Measurements from ENCODE around the gene HHIP. TPM values are rescaled to one million over a fixed set of nuclear protein-coding genes. Genes with fewer than 3 reads are reported as not detected.

The HHIP gene
- total and polyA plus RNA-seq, 3 experiments from 2014 or later = not detected

- no peak overlapping the region for H3K27ac Mint-ChIP-seq
- POLR2A ChIA-PET = no interaction called here
- H3K4me3 Mint-ChIP-seq = no peak overlapping the region
- no peak overlapping the region for H3K27ac ChIP-seq (ENCODE audit: low read depth, low read length)
- no peaks in the 10 kb centered on the region for H3K9me3 ChIP-seq (ENCODE audit: low read length)
- H3K36me3 ChIP-seq (ENCODE audit: insufficient read depth, low read length) = no peaks in the 10 kb centered on the region
- H3K4me1 ChIP-seq (ENCODE audit: insufficient read depth, low read length) = no peaks in the 10 kb centered on the region
- peaks cover 0 to 1% of the 10 kb centered on the region in 2 donors for H3K27me3 Mint-ChIP-seq
- H3K4me1 Mint-ChIP-seq = no peaks in the 10 kb centered on the region
- no peak overlapping the region for H3K4me3 ChIP-seq (ENCODE audit: low read length)
- CTCF ChIA-PET = no interaction called here
- no peaks in the 10 kb centered on the region for H3K36me3 Mint-ChIP-seq
- no peaks in the 10 kb centered on the region for H3K9me3 Mint-ChIP-seq
- no peak for DNase-seq
- H3K27me3 ChIP-seq (ENCODE audit: insufficient read depth, low read length, poor library complexity, severe bottlenecking) = no peaks in the 10 kb centered on the region
These were observed 59.9 kb downstream of the HHIP start for GRCh38 chr4:144705601-144706590.

- ChIA-PET POLR2A (no interaction called here), CTCF (no interaction called here)
- Histone ChIP-seq H3K4me1 (ENCODE audit: insufficient read depth, low read length) (no peaks in the 10 kb centered on the region), H3K9me3 (ENCODE audit: low read length) (no peaks in the 10 kb centered on the region), H3K27me3 (ENCODE audit: insufficient read depth, low read length, poor library complexity, severe bottlenecking) (no peaks in the 10 kb centered on the region), H3K27ac (ENCODE audit: low read depth, low read length) (no peak overlapping the region), H3K4me3 (ENCODE audit: low read length) (no peak overlapping the region), H3K36me3 (ENCODE audit: insufficient read depth, low read length) (no peaks in the 10 kb centered on the region)
- no peak for DNase-seq
- Mint-ChIP-seq H3K9me3 (peaks cover 0 to 2% (median 0%) of the 10 kb centered on the region in 5 donors), H3K27ac (no peak overlapping the region), H3K36me3 (no peaks in the 10 kb centered on the region), H3K4me1 (no peaks in the 10 kb centered on the region), H3K4me3 (no peak overlapping the region), H3K27me3 (peaks cover 0 to 2% of the 10 kb centered on the region in 2 donors)
These were observed 63.2 kb downstream of the HHIP start for GRCh38 chr4:144709159-144709558.

- peaks cover 0 to 2% (median 0%) of the 10 kb centered on the region in 5 donors for H3K9me3 Mint-ChIP-seq
- no peaks in the 10 kb centered on the region for H3K27me3 ChIP-seq (ENCODE audit: insufficient read depth, low read length, poor library complexity, severe bottlenecking)
- H3K27me3 Mint-ChIP-seq = peaks cover 0 to 2% of the 10 kb centered on the region in 2 donors
- H3K4me3 Mint-ChIP-seq = no peak overlapping the region
- H3K4me1 ChIP-seq (ENCODE audit: insufficient read depth, low read length) = no peaks in the 10 kb centered on the region
- no peak overlapping the region for H3K4me3 ChIP-seq (ENCODE audit: low read length)
- CTCF ChIA-PET = no interaction called here
- POLR2A ChIA-PET = no interaction called here
- H3K27ac Mint-ChIP-seq = no peak overlapping the region
- H3K36me3 Mint-ChIP-seq = no peaks in the 10 kb centered on the region
- DNase-seq = no peak
- no peak overlapping the region for H3K27ac ChIP-seq (ENCODE audit: low read depth, low read length)
- H3K36me3 ChIP-seq (ENCODE audit: insufficient read depth, low read length) = no peaks in the 10 kb centered on the region
- no peaks in the 10 kb centered on the region for H3K4me1 Mint-ChIP-seq
- H3K9me3 ChIP-seq (ENCODE audit: low read length) = no peaks in the 10 kb centered on the region
These were observed 64.0 kb downstream of the HHIP start for GRCh38 chr4:144709793-144710525.

GRCh38 chr4:144710526-144710912, 64.6 kb downstream of the HHIP start:
- Mint-ChIP-seq H3K4me3 (no peak overlapping the region), H3K4me1 (no peaks in the 10 kb centered on the region), H3K9me3 (peaks cover 0 to 2% (median 0%) of the 10 kb centered on the region in 5 donors), H3K27ac (no peak overlapping the region), H3K36me3 (no peaks in the 10 kb centered on the region), H3K27me3 (peaks cover 0 to 2% of the 10 kb centered on the region in 2 donors)
- ChIA-PET POLR2A (no interaction called here), CTCF (no interaction called here)
- H3K4me1 ChIP-seq (ENCODE audit: insufficient read depth, low read length) = no peaks in the 10 kb centered on the region
- no peaks in the 10 kb centered on the region for H3K27me3 ChIP-seq (ENCODE audit: insufficient read depth, low read length, poor library complexity, severe bottlenecking)
- no peak overlapping the region for H3K4me3 ChIP-seq (ENCODE audit: low read length)
- H3K27ac ChIP-seq (ENCODE audit: low read depth, low read length) = no peak overlapping the region
- no peaks in the 10 kb centered on the region for H3K9me3 ChIP-seq (ENCODE audit: low read length)
- DNase-seq = no peak
- H3K36me3 ChIP-seq (ENCODE audit: insufficient read depth, low read length) = no peaks in the 10 kb centered on the region

DNA sequence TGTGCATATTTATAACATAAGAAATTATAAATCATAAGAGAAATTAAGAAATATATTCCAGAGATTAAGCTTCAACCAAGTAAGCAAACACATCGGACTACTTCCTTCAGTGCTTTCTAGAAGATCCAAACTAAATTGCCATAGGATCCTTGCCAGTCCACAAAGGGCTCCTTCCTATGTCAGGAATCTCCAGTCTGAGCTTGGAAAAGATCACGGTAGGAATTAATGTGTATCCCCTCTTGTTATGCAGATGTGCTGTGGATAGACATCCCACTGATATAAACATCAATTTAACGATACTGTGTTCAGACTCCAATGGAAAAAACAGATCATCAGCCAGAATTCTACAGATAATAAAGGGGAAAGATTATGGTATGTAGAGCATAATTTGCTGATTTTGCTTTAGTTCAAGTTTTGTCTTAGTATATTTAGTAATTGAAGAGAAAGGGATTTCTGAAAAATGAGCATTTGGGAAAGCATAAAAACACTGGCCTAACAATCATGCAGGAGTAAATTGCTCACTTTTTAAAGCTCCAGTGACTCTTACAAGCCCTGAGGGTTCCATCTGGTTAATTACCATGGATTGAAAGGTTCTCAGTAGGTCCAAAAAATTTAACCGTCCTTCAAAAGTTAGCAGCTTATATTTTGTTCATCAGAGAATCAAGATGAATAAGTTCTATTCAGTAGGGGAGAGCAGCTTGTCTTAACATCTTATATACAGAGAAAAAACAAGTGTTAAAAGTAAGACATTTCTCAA, 65.9 kb downstream of the HHIP start:
- Mint-ChIP-seq H3K4me1 (no peaks in the 10 kb centered on the region), H3K9me3 (peaks cover 0 to 2% (median 0%) of the 10 kb centered on the region in 5 donors), H3K27me3 (peaks cover 0 to 2% of the 10 kb centered on the region in 2 donors), H3K36me3 (peaks cover 0 to 1% (median 0%) of the 10 kb centered on the region in 3 donors), H3K4me3 (no peak overlapping the region), H3K27ac (no peak overlapping the region)
- no peaks in the 10 kb centered on the region for H3K36me3 ChIP-seq (ENCODE audit: insufficient read depth, low read length)
- H3K9me3 ChIP-seq (ENCODE audit: low read length) = no peaks in the 10 kb centered on the region
- H3K27ac ChIP-seq (ENCODE audit: low read depth, low read length) = no peak overlapping the region
- DNase-seq = no peak
- POLR2A ChIA-PET = no interaction called here
- no peaks in the 10 kb centered on the region for H3K27me3 ChIP-seq (ENCODE audit: insufficient read depth, low read length, poor library complexity, severe bottlenecking)
- H3K4me3 ChIP-seq (ENCODE audit: low read length) = no peak overlapping the region
- CTCF ChIA-PET = no interaction called here
- no peaks in the 10 kb centered on the region for H3K4me1 ChIP-seq (ENCODE audit: insufficient read depth, low read length)

DNA sequence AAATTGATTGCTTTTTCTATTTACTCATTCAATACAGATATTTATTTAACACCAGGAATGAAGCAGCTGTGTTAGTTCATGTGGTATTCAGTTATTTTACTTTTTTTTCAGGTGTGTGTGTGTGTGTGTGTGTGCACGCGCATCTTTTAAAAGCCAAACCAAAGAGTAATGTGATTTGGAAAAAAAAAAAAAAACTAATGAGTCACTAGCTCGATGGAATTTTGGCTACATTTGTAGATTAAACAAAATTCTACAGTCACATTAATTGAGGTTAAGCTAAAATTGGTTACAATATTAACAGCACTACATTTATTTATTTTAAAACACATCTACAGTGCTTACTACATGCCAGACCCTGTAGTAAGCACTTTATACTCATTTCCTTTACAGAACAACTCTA, 66.8 kb downstream of the HHIP start:
- Mint-ChIP-seq H3K27me3 (peaks cover 0 to 2% of the 10 kb centered on the region in 2 donors), H3K4me1 (no peaks in the 10 kb centered on the region), H3K4me3 (no peak overlapping the region), H3K9me3 (peaks cover 0 to 2% (median 0%) of the 10 kb centered on the region in 5 donors), H3K27ac (no peak overlapping the region), H3K36me3 (peaks cover 0 to 1% (median 0%) of the 10 kb centered on the region in 3 donors)
- POLR2A ChIA-PET = no interaction called here
- CTCF ChIA-PET = no interaction called here
- H3K36me3 ChIP-seq (ENCODE audit: insufficient read depth, low read length) = no peaks in the 10 kb centered on the region
- no peaks in the 10 kb centered on the region for H3K4me1 ChIP-seq (ENCODE audit: insufficient read depth, low read length)
- DNase-seq = no peak
- no peaks in the 10 kb centered on the region for H3K9me3 ChIP-seq (ENCODE audit: low read length)
- H3K4me3 ChIP-seq (ENCODE audit: low read length) = no peak overlapping the region
- H3K27ac ChIP-seq (ENCODE audit: low read depth, low read length) = no peak overlapping the region
- H3K27me3 ChIP-seq (ENCODE audit: insufficient read depth, low read length, poor library complexity, severe bottlenecking) = no peaks in the 10 kb centered on the region

DNA sequence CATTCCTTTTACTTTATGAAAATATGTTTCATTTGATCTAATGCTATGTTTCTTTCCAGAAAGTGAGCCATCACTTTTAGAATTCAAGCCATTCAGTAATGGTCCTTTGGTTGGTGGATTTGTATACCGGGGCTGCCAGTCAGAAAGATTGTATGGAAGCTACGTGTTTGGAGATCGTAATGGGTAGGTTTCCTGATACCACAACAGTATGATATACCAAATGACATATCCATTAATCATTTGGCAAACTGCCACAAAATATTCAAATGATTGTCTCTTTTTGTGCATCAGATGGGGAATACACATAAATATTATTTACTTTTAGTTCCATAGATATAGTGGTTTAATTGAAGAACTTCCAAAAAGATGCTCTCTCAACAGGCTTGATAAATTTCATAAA, 68.2 kb downstream of the HHIP start:
- Mint-ChIP-seq H3K4me3 (no peak overlapping the region), H3K27ac (no peak overlapping the region), H3K9me3 (peaks cover 0 to 2% (median 0%) of the 10 kb centered on the region in 5 donors), H3K36me3 (peaks cover 0 to 1% (median 0%) of the 10 kb centered on the region in 3 donors), H3K4me1 (no peaks in the 10 kb centered on the region), H3K27me3 (peaks cover 0 to 2% of the 10 kb centered on the region in 2 donors)
- no peaks in the 10 kb centered on the region for H3K9me3 ChIP-seq (ENCODE audit: low read length)
- DNase-seq = no peak
- POLR2A ChIA-PET = no interaction called here
- CTCF ChIA-PET = no interaction called here
- no peaks in the 10 kb centered on the region for H3K27me3 ChIP-seq (ENCODE audit: insufficient read depth, low read length, poor library complexity, severe bottlenecking)
- no peak overlapping the region for H3K27ac ChIP-seq (ENCODE audit: low read depth, low read length)
- no peaks in the 10 kb centered on the region for H3K4me1 ChIP-seq (ENCODE audit: insufficient read depth, low read length)
- H3K36me3 ChIP-seq (ENCODE audit: insufficient read depth, low read length) = no peaks in the 10 kb centered on the region
- no peak overlapping the region for H3K4me3 ChIP-seq (ENCODE audit: low read length)

DNA sequence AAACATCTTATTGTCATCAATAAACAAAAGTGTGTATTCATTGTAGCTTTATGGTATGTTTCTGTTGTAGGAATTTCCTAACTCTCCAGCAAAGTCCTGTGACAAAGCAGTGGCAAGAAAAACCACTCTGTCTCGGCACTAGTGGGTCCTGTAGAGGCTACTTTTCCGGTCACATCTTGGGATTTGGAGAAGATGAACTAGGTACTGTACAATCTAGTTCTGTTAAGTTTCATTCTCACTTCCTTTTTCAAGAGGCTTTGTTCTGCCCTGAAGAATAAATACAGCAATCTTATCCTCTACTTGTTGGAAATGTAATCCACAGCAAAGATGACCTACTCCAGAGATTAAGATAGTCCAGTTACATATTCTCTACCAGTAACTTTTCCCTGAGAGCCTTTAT, 69.3 kb downstream of the HHIP start:
- no peak overlapping the region for H3K27ac Mint-ChIP-seq

More for the DNA sequence above, 69.3 kb downstream of the HHIP start:
- Histone ChIP-seq H3K4me3 (ENCODE audit: low read length) (no peak overlapping the region), H3K4me1 (ENCODE audit: insufficient read depth, low read length) (no peaks in the 10 kb centered on the region), H3K27ac (ENCODE audit: low read depth, low read length) (no peak overlapping the region), H3K27me3 (ENCODE audit: insufficient read depth, low read length, poor library complexity, severe bottlenecking) (no peaks in the 10 kb centered on the region), H3K9me3 (ENCODE audit: low read length) (no peaks in the 10 kb centered on the region), H3K36me3 (ENCODE audit: insufficient read depth, low read length) (no peaks in the 10 kb centered on the region)
- no peak for DNase-seq
- POLR2A ChIA-PET = no interaction called here
- peaks cover 0 to 2% of the 10 kb centered on the region in 2 donors for H3K27me3 Mint-ChIP-seq
- H3K4me3 Mint-ChIP-seq = no peak overlapping the region
- H3K4me1 Mint-ChIP-seq = no peaks in the 10 kb centered on the region
- peaks cover 0 to 1% (median 0%) of the 10 kb centered on the region in 3 donors for H3K36me3 Mint-ChIP-seq
- CTCF ChIA-PET = no interaction called here
- H3K9me3 Mint-ChIP-seq = peaks cover 0 to 2% (median 0%) of the 10 kb centered on the region in 5 donors

Measured in CD8-positive, alpha-beta memory T cell (primary cell).